Stimulated activated CD4-positive, alpha-beta T cell treated with anti-CD3 and anti-CD28 coated beads, Interleukin-12 subunit alpha, Interleukin-12 subunit beta, amount 100 ng/mL, for 24 hours (primary cell): ENCODE data around the gene PI4K2A.
A peak's percentile ranks its signal among the peaks of the same experiment; 100 is the strongest.

Experiments
- DNase-seq, 2 experiments: peaks; one replicate each; pipeline ENCODE4 v3.0.0-alpha.2; 2020; ENCODE audit warnings: low read depth in 2 of 2

PI4K2A gene

GRCh38 chr10:97640174-97640867 is at the start of gene PI4K2A:
TSS of gene PI4K2A (plus strand) at chr10:97640671. CDS start at chr10:97640743, 72 bp downstream.
- DNase-seq: peak; percentile 99

GRCh38 chr10:97590748-97591495 is 49.5 kb upstream of the PI4K2A start:
- no peak for DNase-seq

GRCh38 chr10:97593421-97593820 is 47.0 kb upstream of the PI4K2A start:
- no peak for DNase-seq

GRCh38 chr10:97596101-97597082 is 44.1 kb upstream of the PI4K2A start:
- DNase-seq: no peak

GRCh38 chr10:97597778-97598177 is 42.7 kb upstream of the PI4K2A start:
- DNase-seq: no peak

GRCh38 chr10:97598407-97599271 is 41.8 kb upstream of the PI4K2A start:
- no peak for DNase-seq

GRCh38 chr10:97599272-97599619 is 41.2 kb upstream of the PI4K2A start:
- DNase-seq: no peak

- DNase-seq: no peak
Observed at GRCh38 chr10:97600616-97601015, 39.9 kb upstream of the PI4K2A start.

GRCh38 chr10:97601268-97602215 is 38.9 kb upstream of the PI4K2A start:
- DNase-seq: no peak

GRCh38 chr10:97607095-97607636 is 33.3 kb upstream of the PI4K2A start:
- no peak for DNase-seq

- DNase-seq: no peak
Observed at GRCh38 chr10:97608991-97609561, 31.4 kb upstream of the PI4K2A start.

GRCh38 chr10:97611473-97611872 is 29.0 kb upstream of the PI4K2A start:
- no peak for DNase-seq

GRCh38 chr10:97612386-97612785 is 28.1 kb upstream of the PI4K2A start:
- DNase-seq: no peak

GRCh38 chr10:97618285-97618684 is 22.2 kb upstream of the PI4K2A start:
- no peak for DNase-seq

GRCh38 chr10:97618733-97619132 is 21.7 kb upstream of the PI4K2A start:
- DNase-seq: no peak

- DNase-seq: no peak
Observed at GRCh38 chr10:97623277-97623676, 17.2 kb upstream of the PI4K2A start.

GRCh38 chr10:97627731-97628130 is 12.7 kb upstream of the PI4K2A start:
- no peak for DNase-seq

- no peak for DNase-seq
Observed at GRCh38 chr10:97628228-97628627, 12.2 kb upstream of the PI4K2A start.

GRCh38 chr10:97629289-97629688 is 11.2 kb upstream of the PI4K2A start:
- DNase-seq: no peak
